MM.1S (cell line): ENCODE measurements around the gene DDC.

ENCODE experiments used
- DNase-seq: peaks from one replicate; pipeline ENCODE4 v3.0.0-alpha.2; 2015
- H2AFZ ChIP-seq: fragments of 300-600 bp; sonication (generic); 2 replicates; pipeline ENCODE4 v1.6.0; 2016; ENCODE audit warnings: antibody characterized with exemption, low read length
- H3F3A ChIP-seq: fragments of 300-600 bp; sonication (generic); 2 replicates; pipeline ENCODE4 v1.6.1; 2016; ENCODE audit warnings: mild to moderate bottlenecking, antibody characterized with exemption, low read length, moderate library complexity, mixed read lengths; ENCODE audit not compliant: insufficient read depth
- H3K27ac ChIP-seq: fragments of 300-600 bp; sonication (generic); 2 replicates; pipeline ENCODE4 v1.5.1; 2016; ENCODE audit warnings: mild to moderate bottlenecking, low read length
- H3K27me3 ChIP-seq: fragments of 300-600 bp; sonication (generic); replicated peaks from 2 replicates; pipeline ENCODE4 v1.6.0; 2016; ENCODE audit warnings: low read length; ENCODE audit not compliant: insufficient read depth
- H3K36me3 ChIP-seq: fragments of 300-600 bp; sonication (generic); replicated peaks from 2 replicates; pipeline ENCODE4 v1.6.1; 2016; ENCODE audit warnings: mild to moderate bottlenecking, low read length, mixed read lengths; ENCODE audit not compliant: insufficient read depth
- H3K4me1 ChIP-seq: fragments of 300-600 bp; sonication (generic); 2 replicates; pipeline ENCODE4 v1.6.1; 2016; ENCODE audit warnings: low read length, mixed read lengths
- H3K4me2 ChIP-seq: fragments of 300-600 bp; sonication (generic); 2 replicates; pipeline ENCODE4 v1.6.0; 2016; ENCODE audit warnings: low read depth, low read length
- H3K4me3 ChIP-seq: fragments of 300-600 bp; sonication (generic); 2 replicates; pipeline ENCODE4 v1.5.1; 2016; ENCODE audit warnings: low read length, mixed read lengths
- H3K79me2 ChIP-seq: fragments of 300-600 bp; sonication (generic); 2 replicates; pipeline ENCODE4 v1.6.1; 2016; ENCODE audit warnings: mixed run types, low read length, mixed read lengths
- H3K9ac ChIP-seq: fragments of 300-600 bp; sonication (generic); 2 replicates; pipeline ENCODE4 v1.6.1; 2016; ENCODE audit warnings: low read length, mixed read lengths
- H3K9me2 ChIP-seq: fragments of 300-600 bp; sonication (generic); replicated peaks from 2 replicates; pipeline ENCODE4 v1.6.1; 2016; ENCODE audit warnings: mild to moderate bottlenecking, low read length, mixed read lengths; ENCODE audit not compliant: insufficient read depth
- H3K9me3 ChIP-seq: fragments of 300-600 bp; sonication (generic); replicated peaks from 2 replicates; pipeline ENCODE4 v1.6.1; 2016; ENCODE audit warnings: mild to moderate bottlenecking, low read length, mixed read lengths; ENCODE audit not compliant: insufficient read depth
- H4K20me1 ChIP-seq: fragments of 300-600 bp; sonication (generic); 2 replicates; pipeline ENCODE4 v1.6.1; 2016; ENCODE audit warnings: mild to moderate bottlenecking, low read length, moderate library complexity, mixed read lengths; ENCODE audit not compliant: insufficient read depth
- CTCF ChIP-seq: fragments of 300-600 bp; sonication (generic); IDR thresholded peaks from 2 replicates; pipeline ENCODE4 v1.5.1; 2016; ENCODE audit warnings: antibody characterized with exemption, low read length, mixed read lengths
- EZH2 ChIP-seq: fragments of 300-600 bp; sonication (generic); optimal IDR thresholded peaks from 2 replicates; pipeline ENCODE3; 2017; ENCODE audit warnings: low read depth, mild to moderate bottlenecking, antibody characterized with exemption, low read length, mixed read lengths
- EZH2phosphoT487 ChIP-seq: fragments of 300-600 bp; sonication (generic); IDR thresholded peaks from 2 replicates; pipeline ENCODE4 v1.6.1; 2018; ENCODE audit warnings: antibody characterized with exemption, low read length

Gene DDC

GRCh38 chr7:50476953-50477625, 88.1 kb downstream of the DDC start:
- no peak overlapping the region for H3K9ac ChIP-seq
- no peaks in the 10 kb centered on the region for H3K4me1 ChIP-seq
- H3K9me3 ChIP-seq: no peaks in the 10 kb centered on the region
- no peak overlapping the region for H3K4me2 ChIP-seq
- no peaks in the 10 kb centered on the region for H4K20me1 ChIP-seq
- H3K9me2 ChIP-seq: no peaks in the 10 kb centered on the region
- H3K4me3 ChIP-seq: no peak overlapping the region
- no peak overlapping the region for H2AFZ ChIP-seq
- H3K27ac ChIP-seq: no peak overlapping the region
- no peaks in the 10 kb centered on the region for H3K27me3 ChIP-seq
- no peaks in the 10 kb centered on the region for H3K36me3 ChIP-seq
- H3F3A ChIP-seq: no peaks in the 10 kb centered on the region
- no peak for DNase-seq
- TF ChIP-seq CTCF: no peak
- TF ChIP-seq EZH2: no peak
- TF ChIP-seq EZH2phosphoT487: no peak
- H3K79me2 ChIP-seq: no peaks in the 10 kb centered on the region

DNA sequence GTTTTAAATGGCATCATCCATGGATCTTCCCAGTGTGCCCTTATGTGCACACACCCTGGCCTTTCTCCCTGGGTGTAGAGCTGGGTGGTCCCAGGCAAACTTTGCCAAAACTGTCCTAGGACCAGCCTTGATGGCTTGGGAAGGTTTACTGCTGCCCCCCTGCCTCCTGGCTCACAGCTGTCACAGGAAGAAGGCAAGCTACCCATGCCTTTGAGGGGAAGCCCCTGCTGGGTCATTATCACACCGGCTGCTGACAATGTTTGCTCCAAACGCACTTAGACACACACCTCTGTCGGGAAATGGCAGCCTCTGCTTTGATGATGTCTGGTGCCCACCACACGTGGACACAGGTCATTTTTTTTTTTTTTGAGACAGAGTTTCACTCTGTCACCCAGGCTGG, 89.9 kb downstream of the DDC start:
- no peaks in the 10 kb centered on the region for H3K4me1 ChIP-seq
- no peak overlapping the region for H3K4me2 ChIP-seq
- H3F3A ChIP-seq: no peaks in the 10 kb centered on the region
- H3K36me3 ChIP-seq: no peaks in the 10 kb centered on the region
- no peak for DNase-seq
- H3K9ac ChIP-seq: no peak overlapping the region
- H3K4me3 ChIP-seq: no peak overlapping the region
- H3K9me2 ChIP-seq: no peaks in the 10 kb centered on the region
- no peaks in the 10 kb centered on the region for H3K79me2 ChIP-seq
- no peaks in the 10 kb centered on the region for H3K9me3 ChIP-seq
- H4K20me1 ChIP-seq: no peaks in the 10 kb centered on the region
- H2AFZ ChIP-seq: no peak overlapping the region
- TF ChIP-seq CTCF (no peak), EZH2 (no peak), EZH2phosphoT487 (no peak)
- no peaks in the 10 kb centered on the region for H3K27me3 ChIP-seq
- H3K27ac ChIP-seq: no peak overlapping the region

- Histone ChIP-seq H3K79me2 (no peaks in the 10 kb centered on the region), H2AFZ (no peak overlapping the region), H3K9me3 (no peaks in the 10 kb centered on the region), H3K9ac (no peak overlapping the region), H3K36me3 (no peaks in the 10 kb centered on the region), H3K4me3 (no peak overlapping the region), H3K4me2 (no peak overlapping the region), H3K27me3 (no peaks in the 10 kb centered on the region), H4K20me1 (no peaks in the 10 kb centered on the region), H3F3A (no peaks in the 10 kb centered on the region), H3K4me1 (no peaks in the 10 kb centered on the region), H3K9me2 (no peaks in the 10 kb centered on the region), H3K27ac (no peak overlapping the region)
- TF ChIP-seq CTCF (no peak), EZH2 (no peak), EZH2phosphoT487 (no peak)
- no peak for DNase-seq
These were observed 90.6 kb downstream of the DDC start for GRCh38 chr7:50474382-50475160.
